ENCODE measurements around the gene IFNA1.
"Not testable (repeated sequence)": the region's sequence is repeated elsewhere in the genome, so short reads cannot be mapped to it uniquely, and the experiment has no call there.

The IFNA1 gene

GRCh38 chr9:21440139-21440538 is at the start of gene IFNA1:
TSS of gene IFNA1 (plus strand) at chr9:21440439. CDS start at chr9:21440508, 69 bp downstream.
- peak; percentile 27 for DNase-seq

DNA sequence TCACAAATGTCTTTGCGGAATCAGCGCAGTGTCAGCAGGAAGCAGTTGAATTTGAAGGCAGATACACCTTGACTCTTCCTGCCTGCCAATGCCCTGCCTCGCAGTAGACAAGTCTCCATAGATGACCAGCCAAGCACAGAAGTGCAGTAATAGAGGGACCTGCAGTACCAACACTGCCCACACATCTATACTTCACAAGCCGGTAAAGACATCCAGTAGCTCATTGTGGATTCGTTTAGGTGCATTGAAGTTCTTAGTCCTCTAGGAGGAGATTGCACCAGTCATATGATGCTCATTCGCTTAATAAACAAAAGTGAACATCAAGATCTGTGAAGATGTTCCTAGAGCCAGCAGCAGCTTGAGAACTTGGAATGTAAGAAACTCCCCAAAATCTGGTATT is 48.0 kb upstream of the IFNA1 start:
- peak; percentile 32 for DNase-seq

- peak; percentile 46 for DNase-seq
Observed at GRCh38 chr9:21395778-21396717, 44.2 kb upstream of the IFNA1 start.

DNA sequence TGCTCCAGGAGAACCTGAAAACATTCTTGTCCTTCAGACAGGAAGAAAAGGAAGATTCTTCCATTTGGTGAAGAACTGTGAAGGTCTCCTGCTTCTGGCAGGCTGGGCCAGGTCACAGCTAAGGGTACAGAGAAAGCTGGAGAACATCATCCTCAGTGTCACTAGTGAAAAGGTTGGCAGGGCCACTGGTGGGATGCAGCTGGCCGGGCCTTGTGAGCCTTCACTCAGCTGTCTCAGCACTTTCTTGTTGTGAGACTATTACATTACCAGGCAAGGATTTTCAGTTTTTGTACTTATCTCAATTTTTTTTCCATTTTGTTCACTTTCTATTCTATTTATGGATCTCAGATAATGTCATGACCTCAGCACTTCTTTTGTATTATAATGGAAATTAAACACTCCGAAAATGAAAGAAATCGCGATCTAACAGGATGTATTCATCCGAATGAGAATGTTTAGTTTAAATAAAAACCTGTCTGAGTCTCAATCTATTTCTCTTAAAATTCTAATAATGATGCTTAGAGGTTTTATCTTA is 41.2 kb upstream of the IFNA1 start:
- no peak for DNase-seq

- DNase-seq, result peak; percentile 28
Observed at GRCh38 chr9:21399956-21400355, 40.3 kb upstream of the IFNA1 start.

- DNase-seq, result peak; percentile 14
Observed at GRCh38 chr9:21402386-21403251, 37.6 kb upstream of the IFNA1 start.

DNA sequence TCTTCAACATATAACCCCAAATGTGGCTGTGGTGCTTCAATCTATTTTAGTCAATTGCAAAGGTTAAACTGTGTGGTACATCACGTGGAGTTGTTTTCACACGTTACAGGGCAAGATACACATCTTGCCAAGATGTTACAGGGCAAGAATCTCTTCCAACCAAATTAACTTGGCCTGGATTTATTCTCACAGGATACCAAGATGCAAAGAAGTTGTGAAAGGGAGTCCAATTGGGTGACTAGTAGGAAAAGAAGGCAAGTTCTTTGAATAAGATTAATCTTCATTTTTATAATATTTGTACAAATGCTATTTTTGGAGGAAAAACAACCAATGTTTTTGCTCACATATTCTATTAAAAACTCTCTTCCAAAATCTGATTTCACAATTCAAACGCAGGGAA is 36.1 kb upstream of the IFNA1 start:
- DNase-seq, result no peak

GRCh38 chr9:21408817-21409216 is 31.4 kb upstream of the IFNA1 start, which contains the start of gene IFNA8:
TSS of gene IFNA8 (plus strand) at chr9:21409117. CDS start at chr9:21409177, 60 bp downstream.
- DNase-seq, result peak; percentile 7

DNA sequence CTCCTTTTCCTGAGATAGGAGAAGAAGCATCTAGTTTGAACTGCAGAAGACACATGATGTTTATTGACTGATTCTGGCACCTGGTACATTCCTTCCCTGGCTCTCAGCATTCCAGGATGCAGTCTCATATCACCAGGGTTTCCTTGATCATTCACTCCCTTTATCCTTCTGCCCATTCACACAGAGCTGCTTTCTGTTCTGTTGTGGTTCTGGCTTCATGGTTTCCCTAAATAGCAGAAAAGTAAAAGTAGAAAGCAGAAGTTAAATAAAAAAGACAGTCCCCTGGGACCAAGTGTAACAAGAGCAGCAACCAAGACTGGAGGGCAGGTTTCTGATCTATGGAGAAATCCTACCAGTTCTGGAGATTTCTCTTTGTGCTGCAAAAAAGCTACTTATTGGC is 28.1 kb upstream of the IFNA1 start:
- DNase-seq, result peak; percentile 25

DNA sequence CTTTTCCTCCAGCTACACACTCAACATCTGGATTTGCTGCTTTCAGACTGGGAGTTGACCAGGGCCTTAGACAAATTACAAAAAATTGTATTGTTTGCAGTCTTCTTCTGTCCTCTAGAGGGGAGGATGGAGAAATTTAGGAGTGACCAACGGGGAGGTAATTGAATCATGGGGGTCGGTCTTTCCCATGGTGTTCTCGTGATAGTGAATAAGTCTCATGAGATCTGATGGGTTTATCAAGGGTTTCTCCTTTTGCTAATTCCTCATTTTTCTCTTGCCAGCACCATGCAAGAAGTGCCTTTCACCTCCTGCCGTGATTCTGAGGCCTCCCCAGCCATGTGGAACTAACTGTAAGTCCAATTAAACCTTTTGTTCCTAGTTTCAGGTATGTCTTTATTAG is 27.1 kb upstream of the IFNA1 start:
- peak; percentile 42 for DNase-seq

GRCh38 chr9:21413624-21414023 is 26.6 kb upstream of the IFNA1 start:
- peak; percentile 34 for DNase-seq

- DNase-seq, result no peak
Observed at GRCh38 chr9:21414220-21414940, 25.9 kb upstream of the IFNA1 start.

DNA sequence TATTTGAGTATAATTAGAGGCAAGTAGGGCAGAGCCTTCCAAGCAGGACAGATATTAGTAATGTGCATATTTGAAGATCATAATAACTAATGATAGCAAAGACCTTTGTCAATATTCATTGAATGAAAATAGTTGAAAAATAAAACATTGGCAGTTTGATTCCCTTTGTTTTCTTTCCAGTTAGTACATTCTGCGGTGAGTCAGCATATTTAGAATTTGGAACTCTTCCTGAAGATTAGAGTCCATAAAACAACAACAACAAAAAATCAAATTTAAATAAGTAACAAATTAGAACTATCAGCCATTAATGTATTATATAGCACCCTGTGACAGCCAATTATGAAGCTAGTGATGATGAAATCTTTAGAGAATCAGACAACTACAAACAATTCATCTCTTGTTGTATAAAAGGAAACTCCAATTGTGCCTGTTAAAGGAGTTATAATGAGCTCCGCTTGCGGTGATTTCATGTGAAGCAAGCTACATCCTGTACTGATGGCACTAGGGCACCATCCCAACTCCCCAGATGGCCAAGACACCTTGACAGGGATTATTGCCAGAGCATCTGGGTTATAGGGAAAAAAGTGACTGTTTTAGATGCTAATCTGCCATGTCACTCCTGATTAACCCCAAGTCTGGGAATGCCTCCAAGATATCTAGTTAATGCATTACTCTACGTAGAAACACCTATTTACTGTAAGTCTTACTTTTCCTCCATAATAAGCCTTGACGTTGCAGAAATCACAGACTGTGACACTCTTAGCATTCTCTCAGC is 24.6 kb upstream of the IFNA1 start:
- DNase-seq, result no peak

DNA sequence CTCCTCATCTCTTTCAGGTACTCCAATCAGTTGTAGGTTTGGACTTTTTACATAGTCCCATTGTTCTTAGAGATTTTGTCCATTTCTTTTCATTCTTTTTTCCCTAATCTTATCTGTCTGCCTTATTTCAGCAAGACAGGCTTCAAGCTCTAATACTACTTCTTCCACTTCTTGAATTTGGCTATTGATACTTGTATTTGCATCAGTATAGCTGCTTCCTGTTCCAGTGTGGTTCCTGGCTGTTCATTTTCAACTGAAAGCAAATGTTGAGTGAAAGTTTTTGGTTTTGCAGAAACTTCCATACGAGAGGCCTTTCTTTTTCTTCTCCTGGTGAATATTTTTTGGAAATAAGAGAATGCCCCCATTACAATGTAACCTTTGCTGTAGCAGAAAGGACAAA is 12.0 kb upstream of the IFNA1 start:
- no peak for DNase-seq

GRCh38 chr9:21429191-21429590 is 11.0 kb upstream of the IFNA1 start:
- no peak for DNase-seq

- peak; percentile 76 for DNase-seq
Observed at GRCh38 chr9:21432672-21433425, 7.4 kb upstream of the IFNA1 start.

GRCh38 chr9:21434202-21435014 is 5.8 kb upstream of the IFNA1 start:
- peak; percentile 84 for DNase-seq

GRCh38 chr9:21435015-21435383 is 5.2 kb upstream of the IFNA1 start:
- DNase-seq, result not testable (repeated sequence)

DNA sequence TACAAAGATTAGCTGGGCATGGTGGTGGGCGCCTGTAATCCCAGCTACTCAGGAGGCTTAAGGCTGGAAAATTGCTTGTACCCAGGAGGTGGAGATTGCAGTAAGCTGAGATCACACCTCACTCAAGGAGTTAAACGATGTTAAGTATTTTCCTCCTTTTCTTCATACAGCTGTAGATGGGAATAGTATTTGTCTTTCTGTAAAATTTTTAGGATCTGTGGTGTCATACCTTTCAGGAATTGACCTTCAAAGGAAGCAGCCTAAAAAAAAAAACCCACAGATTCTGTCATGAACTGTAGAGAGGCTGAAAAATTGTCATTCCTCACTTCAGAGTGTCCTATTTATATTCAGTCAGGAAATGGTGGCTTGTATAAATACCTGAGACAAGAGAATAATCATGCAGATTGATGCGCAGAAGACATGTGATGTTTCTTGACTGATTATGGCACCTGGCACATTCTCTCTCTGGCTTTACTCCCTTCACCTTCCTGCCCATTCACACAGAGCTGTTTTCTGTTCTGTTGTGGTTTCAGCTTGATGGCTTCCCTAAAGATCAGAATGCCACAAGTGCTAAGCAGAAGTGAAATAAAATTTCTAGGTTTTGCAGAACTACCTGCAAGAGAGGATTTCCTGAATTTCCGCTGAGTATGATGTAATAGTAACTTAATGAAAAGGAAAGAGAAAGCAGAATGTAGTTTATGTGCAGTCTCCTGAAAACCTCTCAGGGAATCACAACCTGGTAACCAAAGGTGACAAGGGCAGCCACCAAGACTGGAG is 3.8 kb downstream of the IFNA1 start:
- DNase-seq, result peak; percentile 80

Measured in suppressor macrophage treated with lipopolysaccharide for 4 hours (primary cell).